NCI-H2227 (cell line): Measurements from ENCODE around the gene MYO3A.

ENCODE experiments used
- DNase-seq: peaks from one replicate; lab custom pipeline; 2025; ENCODE audit not compliant: unreplicated experiment; lab: John Stamatoyannopoulos, UW

MYO3A gene

DNA sequence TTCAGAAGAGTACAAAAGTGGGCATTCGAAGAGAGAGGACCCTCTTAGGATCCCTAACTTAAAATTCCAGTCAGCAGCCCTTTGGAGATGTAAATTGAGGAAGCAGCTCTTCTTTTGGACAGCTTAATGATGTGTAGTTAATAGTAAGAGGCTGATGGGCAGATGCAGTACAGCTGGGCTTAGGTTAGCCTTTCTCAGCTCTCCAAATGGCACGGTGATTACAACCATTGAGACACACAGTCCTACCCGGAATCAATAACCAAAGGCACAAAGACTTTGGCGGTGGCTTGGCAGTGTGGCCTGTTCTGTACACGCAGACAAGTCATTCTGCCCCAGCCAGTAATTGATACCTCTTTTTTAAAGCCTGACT lies 309.3 kb downstream of the MYO3A start:
- DNase-seq: peak; percentile 21

DNA sequence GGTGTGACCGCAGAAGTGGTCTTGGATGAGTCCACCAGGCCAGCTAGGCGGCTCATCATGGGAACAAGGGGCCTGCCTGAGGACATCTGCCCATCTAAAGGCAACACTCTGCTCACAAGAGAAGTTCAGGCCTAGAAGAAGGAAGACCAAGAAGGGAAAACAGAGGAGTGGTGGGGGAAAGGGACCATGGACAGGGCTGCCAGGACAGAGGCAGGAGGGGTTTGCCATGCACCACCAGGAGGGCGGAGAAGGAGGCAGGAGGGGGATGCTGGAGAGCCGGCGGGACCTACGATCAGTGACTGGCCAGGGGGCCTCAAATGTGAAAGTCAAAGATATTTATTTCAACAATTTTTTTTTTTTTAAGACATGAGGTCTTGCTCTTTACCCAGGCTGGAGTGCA lies 315.7 kb downstream of the MYO3A start:
- DNase-seq: no peak

DNA sequence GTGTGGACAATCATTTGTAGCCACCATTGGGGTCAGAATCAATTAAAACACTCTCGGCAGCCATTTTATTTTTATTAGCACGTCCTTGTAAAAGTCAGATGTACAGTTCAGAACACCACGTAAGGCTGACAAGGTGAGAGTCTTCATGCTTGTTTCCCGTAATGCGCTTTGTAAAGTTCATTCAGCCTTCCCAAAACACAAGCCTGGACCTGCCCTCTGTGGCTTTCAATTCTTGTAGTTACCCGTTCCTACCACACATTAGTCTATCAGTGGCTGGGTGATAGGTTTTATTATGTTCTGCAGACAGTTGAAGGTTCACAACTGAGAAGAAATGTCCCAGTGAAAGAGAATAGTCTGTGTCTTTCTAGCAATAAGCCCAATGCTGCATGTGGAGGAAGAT lies 317.9 kb downstream of the MYO3A start:
- DNase-seq: no peak

DNA sequence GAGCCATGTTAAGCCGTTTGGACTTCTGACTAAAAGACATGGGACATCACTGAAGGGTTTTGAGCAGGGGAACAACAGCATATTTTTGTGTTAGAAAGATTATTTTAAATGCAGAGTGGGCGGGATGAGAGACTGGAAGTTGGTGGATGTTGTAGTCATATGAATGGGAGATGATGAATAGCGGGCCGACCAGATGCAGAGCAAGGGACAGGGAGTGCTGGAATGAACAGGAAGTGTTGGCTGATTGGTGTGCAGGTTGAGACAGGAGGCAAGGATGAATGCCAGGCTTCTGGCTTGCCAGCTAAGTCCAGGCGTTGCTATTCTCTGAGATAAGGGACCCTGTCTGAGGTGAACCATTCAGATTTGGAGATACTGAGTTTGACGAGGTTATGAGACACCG lies 320.6 kb downstream of the MYO3A start:
- no peak for DNase-seq

DNA sequence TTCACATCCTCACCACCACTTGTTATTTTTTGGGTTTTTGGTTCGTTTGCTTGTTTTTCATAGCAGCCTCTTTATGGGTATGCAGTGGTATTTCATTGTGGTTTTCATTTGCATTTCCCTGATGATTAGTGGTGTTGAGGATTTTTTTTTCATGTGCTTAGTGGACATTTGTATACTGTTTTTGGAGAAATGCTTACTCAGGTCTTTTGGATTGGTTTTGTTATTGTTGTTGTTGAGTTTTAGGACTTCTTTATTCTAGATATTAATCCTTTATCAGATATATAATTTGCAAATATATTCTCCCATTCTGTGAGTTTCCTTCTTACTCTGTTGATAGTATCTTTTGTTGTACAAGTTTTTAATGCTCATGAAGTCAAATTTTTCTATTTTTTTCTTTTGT lies 325.3 kb downstream of the MYO3A start:
- DNase-seq: no peak
